T-helper 2 cell treated with Interferon-gamma antibody and Interleukin-4, amounts not matched to agents 5 μg/mL and 100 μg/mL, for 36 hours (primary cell): Measurements from ENCODE around the gene ZNF358.

Source experiments
- DNase-seq: peaks from one replicate; pipeline ENCODE4 v3.0.0; 2021; ENCODE audit warnings: low spot score
- H3K27ac Mint-ChIP-seq: one replicate; pipeline ENCODE4 v1.8.0; 2021; ENCODE audit warnings: mild to moderate bottlenecking, mixed read lengths
- H3K27me3 Mint-ChIP-seq: one replicate; pipeline ENCODE4 v1.8.0; 2021; ENCODE audit warnings: low read depth, mixed read lengths
- H3K36me3 Mint-ChIP-seq: one replicate; pipeline ENCODE4 v1.8.0; 2021; ENCODE audit warnings: low read depth, mixed read lengths
- H3K4me1 Mint-ChIP-seq: one replicate; pipeline ENCODE4 v1.8.0; 2021; ENCODE audit warnings: low read depth, mixed read lengths
- H3K4me3 Mint-ChIP-seq: one replicate; pipeline ENCODE4 v1.8.0; 2022; ENCODE audit warnings: mild to moderate bottlenecking, moderate library complexity, mixed read lengths
- H3K9me3 Mint-ChIP-seq: one replicate; pipeline ENCODE4 v1.8.0; 2021; ENCODE audit warnings: mixed read lengths

Gene ZNF358

GRCh38 chr19:7515645-7516151 is at the start of gene ZNF358:
TSS of gene ZNF358 (plus strand) at chr19:7516103. CDS start at chr19:7519243, 3,140 bp downstream.
- H3K27ac Mint-ChIP-seq = peak within 1 kb of the TSS; percentile 33
- peaks cover 28% of the 10 kb centered on the region for H3K27me3 Mint-ChIP-seq
- peak; percentile 30 for DNase-seq
- peaks cover 6% of the 10 kb centered on the region for H3K4me1 Mint-ChIP-seq
- no peaks in the 10 kb centered on the region for H3K36me3 Mint-ChIP-seq
- H3K4me3 Mint-ChIP-seq = peak within 1 kb of the TSS; percentile 72
- no peaks in the 10 kb centered on the region for H3K9me3 Mint-ChIP-seq

GRCh38 chr19:7467009-7467989 is 48.6 kb upstream of the ZNF358 start:
- Mint-ChIP-seq H3K4me3 (no peak overlapping the region), H3K27me3 (no peaks in the 10 kb centered on the region), H3K36me3 (peaks cover 18% of the 10 kb centered on the region), H3K27ac (no peak overlapping the region), H3K9me3 (no peaks in the 10 kb centered on the region), H3K4me1 (no peaks in the 10 kb centered on the region)
- no peak for DNase-seq

- Mint-ChIP-seq H3K27ac (no peak overlapping the region), H3K36me3 (peaks cover 18% of the 10 kb centered on the region), H3K9me3 (no peaks in the 10 kb centered on the region), H3K4me1 (no peaks in the 10 kb centered on the region), H3K4me3 (no peak overlapping the region), H3K27me3 (no peaks in the 10 kb centered on the region)
- no peak for DNase-seq
These were observed 47.1 kb upstream of the ZNF358 start for GRCh38 chr19:7468840-7469239.

GRCh38 chr19:7469669-7470285 is 46.1 kb upstream of the ZNF358 start:
- Mint-ChIP-seq H3K27me3 (no peaks in the 10 kb centered on the region), H3K36me3 (peaks cover 14% of the 10 kb centered on the region), H3K4me1 (no peaks in the 10 kb centered on the region), H3K9me3 (no peaks in the 10 kb centered on the region), H3K4me3 (no peak overlapping the region), H3K27ac (no peak overlapping the region)
- DNase-seq = no peak

- no peak overlapping the region for H3K4me3 Mint-ChIP-seq
- no peaks in the 10 kb centered on the region for H3K9me3 Mint-ChIP-seq
- DNase-seq = no peak
- H3K4me1 Mint-ChIP-seq = no peaks in the 10 kb centered on the region
- H3K27me3 Mint-ChIP-seq = no peaks in the 10 kb centered on the region
- H3K27ac Mint-ChIP-seq = no peak overlapping the region
- peaks cover 13% of the 10 kb centered on the region for H3K36me3 Mint-ChIP-seq
These were observed 45.2 kb upstream of the ZNF358 start for GRCh38 chr19:7470540-7471305.

- Mint-ChIP-seq H3K27me3 (no peaks in the 10 kb centered on the region), H3K9me3 (no peaks in the 10 kb centered on the region), H3K36me3 (peaks cover 13% of the 10 kb centered on the region), H3K27ac (no peak overlapping the region), H3K4me3 (no peak overlapping the region), H3K4me1 (no peaks in the 10 kb centered on the region)
- DNase-seq = no peak
These were observed 43.9 kb upstream of the ZNF358 start for GRCh38 chr19:7471696-7472615.

- Mint-ChIP-seq H3K4me1 (no peaks in the 10 kb centered on the region), H3K9me3 (no peaks in the 10 kb centered on the region), H3K27ac (no peak overlapping the region), H3K4me3 (no peak overlapping the region), H3K36me3 (peaks cover 7% of the 10 kb centered on the region), H3K27me3 (no peaks in the 10 kb centered on the region)
- DNase-seq = no peak
These were observed 40.2 kb upstream of the ZNF358 start for GRCh38 chr19:7475665-7476064.

- H3K36me3 Mint-ChIP-seq = peaks cover 7% of the 10 kb centered on the region
- no peak overlapping the region for H3K27ac Mint-ChIP-seq
- H3K4me3 Mint-ChIP-seq = no peak overlapping the region
- no peak for DNase-seq
- H3K9me3 Mint-ChIP-seq = no peaks in the 10 kb centered on the region
- H3K27me3 Mint-ChIP-seq = no peaks in the 10 kb centered on the region
- no peaks in the 10 kb centered on the region for H3K4me1 Mint-ChIP-seq
These were observed 39.7 kb upstream of the ZNF358 start for GRCh38 chr19:7476241-7476640.

GRCh38 chr19:7476777-7477494 is 39.0 kb upstream of the ZNF358 start:
- H3K27me3 Mint-ChIP-seq = no peaks in the 10 kb centered on the region
- no peaks in the 10 kb centered on the region for H3K4me1 Mint-ChIP-seq
- DNase-seq = no peak
- H3K4me3 Mint-ChIP-seq = no peak overlapping the region
- peaks cover 4% of the 10 kb centered on the region for H3K36me3 Mint-ChIP-seq
- H3K27ac Mint-ChIP-seq = no peak overlapping the region
- no peaks in the 10 kb centered on the region for H3K9me3 Mint-ChIP-seq

GRCh38 chr19:7477758-7478157 is 38.1 kb upstream of the ZNF358 start:
- no peak overlapping the region for H3K27ac Mint-ChIP-seq

GRCh38 chr19:7478173-7478842 is 37.6 kb upstream of the ZNF358 start:
- Mint-ChIP-seq H3K36me3 (no peaks in the 10 kb centered on the region), H3K9me3 (no peaks in the 10 kb centered on the region), H3K27ac (no peak overlapping the region), H3K4me1 (peaks cover 3% of the 10 kb centered on the region), H3K4me3 (no peak overlapping the region), H3K27me3 (no peaks in the 10 kb centered on the region)
- DNase-seq = no peak

More at GRCh38 chr19:7477758-7478157, 38.1 kb upstream of the ZNF358 start:
- Mint-ChIP-seq H3K4me3 (no peak overlapping the region), H3K4me1 (no peaks in the 10 kb centered on the region), H3K36me3 (peaks cover 2% of the 10 kb centered on the region), H3K27me3 (no peaks in the 10 kb centered on the region), H3K9me3 (no peaks in the 10 kb centered on the region)
- no peak for DNase-seq

- H3K27ac Mint-ChIP-seq = no peak overlapping the region
- no peak overlapping the region for H3K4me3 Mint-ChIP-seq
- DNase-seq = no peak
- no peaks in the 10 kb centered on the region for H3K27me3 Mint-ChIP-seq
- H3K36me3 Mint-ChIP-seq = no peaks in the 10 kb centered on the region
- peaks cover 4% of the 10 kb centered on the region for H3K4me1 Mint-ChIP-seq
- no peaks in the 10 kb centered on the region for H3K9me3 Mint-ChIP-seq
These were observed 37.1 kb upstream of the ZNF358 start for GRCh38 chr19:7478843-7479227.
